ENCODE data around the gene SYT2. TPM values are rescaled to one million over a fixed set of nuclear protein-coding genes. Genes with fewer than 3 reads are reported as not detected.
"Not testable (repeated sequence)": the region's sequence is repeated elsewhere in the genome, so short reads cannot be mapped to it uniquely, and the experiment has no call there.

The SYT2 gene
- total RNA-seq, 4 donors from 2014 or later, result 0.23 to 0.59 TPM; not detected in 2

GRCh38 chr1:202750024-202750423 lies 39.8 kb upstream of the SYT2 start:
- H3K4me1 ChIP-seq, result no peaks in the 10 kb centered on the region
- no peak overlapping the region for H3K27ac ChIP-seq
- peaks cover 0 to 82% of the 10 kb centered on the region in 2 donors for H3K36me3 ChIP-seq
- TF ChIP-seq POLR2AphosphoS5 (IDR thresholded peaks at IDR 0.05) (no peak), CTCF (IDR thresholded peaks at IDR 0.05) (no peak), POLR2A (IDR thresholded peaks at IDR 0.05) (no peak), EP300 (IDR thresholded peaks at IDR 0.05) (no peak)
- no peaks in the 10 kb centered on the region for H3K9me3 ChIP-seq
- no peak overlapping the region for H3K4me3 ChIP-seq
- 94% methylated on average over 2 of the region's 2 CpGs for WGBS, 2 donors (ENCODE audit: low coverage in 1 of 2)
- H3K27me3 ChIP-seq, result no peaks in the 10 kb centered on the region
- ATAC-seq, result no peak

GRCh38 chr1:202745323-202745888 lies 35.2 kb upstream of the SYT2 start:
- 63 to 87% methylated on average over 2 to 3 of the region's 3 CpGs for WGBS, 2 donors (ENCODE audit: low coverage in 1 of 2)
- no peaks in the 10 kb centered on the region for H3K4me1 ChIP-seq
- H3K27me3 ChIP-seq, result no peaks in the 10 kb centered on the region
- H3K9me3 ChIP-seq, result no peaks in the 10 kb centered on the region
- no peak overlapping the region for H3K27ac ChIP-seq
- no peak overlapping the region for H3K4me3 ChIP-seq
- no peak for ATAC-seq
- TF ChIP-seq CTCF (IDR thresholded peaks at IDR 0.05) (no peak), POLR2AphosphoS5 (IDR thresholded peaks at IDR 0.05) (no peak), POLR2A (IDR thresholded peaks at IDR 0.05) (no peak), EP300 (IDR thresholded peaks at IDR 0.05) (no peak)
- peaks cover 3 to 83% of the 10 kb centered on the region in 2 donors for H3K36me3 ChIP-seq

GRCh38 chr1:202744770-202745169 lies 34.5 kb upstream of the SYT2 start:
- H3K4me3 ChIP-seq, H3K4me1 ChIP-seq, ATAC-seq, H3K9me3 ChIP-seq, H3K27me3 ChIP-seq, H3K27ac ChIP-seq: not testable (repeated sequence)
- WGBS, 2 donors (ENCODE audit: low coverage in 1 of 2), result 98 to 100% methylated on average over 3 of the region's 3 CpGs
- peaks cover 3 to 83% of the 10 kb centered on the region in 2 donors for H3K36me3 ChIP-seq

- H3K27me3 ChIP-seq, result no peaks in the 10 kb centered on the region
- no peaks in the 10 kb centered on the region for H3K4me1 ChIP-seq
- peaks cover 3 to 86% of the 10 kb centered on the region in 2 donors for H3K36me3 ChIP-seq
- 86 to 100% methylated on average over 5 to 6 of the region's 6 CpGs for WGBS, 2 donors (ENCODE audit: low coverage in 1 of 2)
- H3K27ac ChIP-seq, result no peak overlapping the region
- H3K4me3 ChIP-seq, result no peak overlapping the region
- no peaks in the 10 kb centered on the region for H3K9me3 ChIP-seq
- ATAC-seq, result no peak
- TF ChIP-seq EP300 (IDR thresholded peaks at IDR 0.05), result no peak
- no peak for TF ChIP-seq CTCF (IDR thresholded peaks at IDR 0.05)
- no peak for TF ChIP-seq POLR2A (IDR thresholded peaks at IDR 0.05)
- no peak for TF ChIP-seq POLR2AphosphoS5 (IDR thresholded peaks at IDR 0.05)
These were observed 32.2 kb upstream of the SYT2 start for GRCh38 chr1:202742496-202742895.

- Histone ChIP-seq H3K9me3 (no peaks in the 10 kb centered on the region), H3K27ac (no peak overlapping the region), H3K36me3 (peaks cover 3 to 98% of the 10 kb centered on the region in 2 donors), H3K4me3 (no peak overlapping the region), H3K27me3 (no peaks in the 10 kb centered on the region), H3K4me1 (peaks cover 0 to 4% (median 0%) of the 10 kb centered on the region in 3 donors)
- 91 to 100% methylated on average over 1 to 10 of the region's 10 CpGs for WGBS, 2 donors (ENCODE audit: low coverage in 1 of 2)
- no peak for ATAC-seq
- TF ChIP-seq EP300 (IDR thresholded peaks at IDR 0.05) (no peak), POLR2AphosphoS5 (IDR thresholded peaks at IDR 0.05) (no peak), CTCF (IDR thresholded peaks at IDR 0.05) (no peak), POLR2A (IDR thresholded peaks at IDR 0.05) (no peak)
These were observed 23.0 kb upstream of the SYT2 start for GRCh38 chr1:202733251-202733650.

All from gastroesophageal sphincter (tissue), 4 donors.